Left forelimb (tissue), 1 donor: ENCODE measurements around the gene SNX12.
"Not testable (repeated sequence)": the region's sequence is repeated elsewhere in the genome, so short reads cannot be mapped to it uniquely, and the experiment has no call there.

Source experiments
- DNase-seq: peaks from one replicate; pipeline ENCODE4 v3.0.0-alpha.2; 2018; ENCODE audit warnings: low spot score

Gene SNX12

GRCh38 chrX:71091263-71091662 is 23.1 kb upstream of the SNX12 start:
- DNase-seq = no peak

DNA sequence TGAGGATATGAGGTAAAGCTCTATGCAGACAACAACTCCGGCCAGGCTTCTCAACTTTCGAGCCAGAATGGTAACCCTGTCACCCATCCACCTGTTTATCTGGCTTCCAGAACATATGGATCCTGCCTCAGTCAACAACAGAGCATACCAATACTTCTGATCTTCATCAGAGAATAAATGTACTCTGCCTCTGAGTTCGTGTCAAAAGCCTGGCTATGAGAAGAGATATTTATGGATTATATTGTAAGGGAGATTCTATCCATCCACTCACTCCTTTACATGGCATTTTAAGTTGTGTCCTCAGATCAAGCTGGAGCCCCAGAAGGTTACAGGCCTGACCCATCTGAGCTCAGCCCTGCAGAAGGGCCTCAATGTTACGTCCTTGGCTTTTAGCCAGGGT is 17.8 kb upstream of the SNX12 start:
- no peak for DNase-seq

DNA sequence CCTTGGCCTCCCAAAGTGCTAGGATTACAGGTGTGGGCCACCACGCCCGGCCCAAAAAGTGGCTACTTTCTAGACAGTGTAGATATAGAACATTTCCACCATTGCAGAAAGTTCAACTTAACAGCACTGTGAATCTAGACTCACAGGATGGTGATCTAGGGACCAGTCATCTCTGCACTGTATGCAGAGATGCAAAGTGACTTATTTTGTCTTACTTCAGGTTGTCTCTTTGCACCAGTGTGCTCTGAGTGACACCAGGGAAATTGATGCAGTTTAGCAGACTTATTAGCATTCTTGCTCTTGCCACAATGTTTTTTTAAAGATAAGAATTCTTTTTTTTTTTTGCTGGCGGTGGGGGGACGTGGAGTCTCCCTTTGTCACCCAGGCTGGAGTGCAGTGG is 14.7 kb upstream of the SNX12 start:
- no peak for DNase-seq

GRCh38 chrX:71082124-71082647 is 14.1 kb upstream of the SNX12 start:
- no peak for DNase-seq

GRCh38 chrX:71081330-71082123 is 13.4 kb upstream of the SNX12 start:
- no peak for DNase-seq

DNA sequence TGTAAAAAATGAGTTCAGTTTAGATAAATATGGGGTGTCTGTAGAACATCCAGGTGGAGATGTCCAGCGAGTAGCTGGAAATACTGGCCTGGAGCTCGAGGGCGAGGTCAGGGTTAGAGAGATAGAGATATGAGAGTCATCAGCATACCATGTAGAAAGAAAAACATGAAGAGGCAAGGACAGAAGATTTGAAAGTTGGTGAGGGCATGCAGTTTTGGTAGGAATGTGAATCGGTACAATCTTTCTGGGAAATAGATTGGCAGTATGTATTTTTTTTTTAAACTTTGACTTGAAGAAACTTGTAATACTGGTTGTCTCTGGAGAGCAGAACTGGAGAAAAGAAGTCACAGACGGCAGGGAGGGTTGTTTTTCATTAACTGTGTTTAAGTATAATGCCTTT is 2.4 kb upstream of the SNX12 start:
- no peak for DNase-seq

- DNase-seq = no peak
Observed at GRCh38 chrX:71067712-71068043, 456 bp downstream of the SNX12 start.

- DNase-seq = no peak
Observed at GRCh38 chrX:71067089-71067488, 1.0 kb downstream of the SNX12 start.

GRCh38 chrX:71060127-71060526 is 8.0 kb downstream of the SNX12 start:
- DNase-seq = no peak

DNA sequence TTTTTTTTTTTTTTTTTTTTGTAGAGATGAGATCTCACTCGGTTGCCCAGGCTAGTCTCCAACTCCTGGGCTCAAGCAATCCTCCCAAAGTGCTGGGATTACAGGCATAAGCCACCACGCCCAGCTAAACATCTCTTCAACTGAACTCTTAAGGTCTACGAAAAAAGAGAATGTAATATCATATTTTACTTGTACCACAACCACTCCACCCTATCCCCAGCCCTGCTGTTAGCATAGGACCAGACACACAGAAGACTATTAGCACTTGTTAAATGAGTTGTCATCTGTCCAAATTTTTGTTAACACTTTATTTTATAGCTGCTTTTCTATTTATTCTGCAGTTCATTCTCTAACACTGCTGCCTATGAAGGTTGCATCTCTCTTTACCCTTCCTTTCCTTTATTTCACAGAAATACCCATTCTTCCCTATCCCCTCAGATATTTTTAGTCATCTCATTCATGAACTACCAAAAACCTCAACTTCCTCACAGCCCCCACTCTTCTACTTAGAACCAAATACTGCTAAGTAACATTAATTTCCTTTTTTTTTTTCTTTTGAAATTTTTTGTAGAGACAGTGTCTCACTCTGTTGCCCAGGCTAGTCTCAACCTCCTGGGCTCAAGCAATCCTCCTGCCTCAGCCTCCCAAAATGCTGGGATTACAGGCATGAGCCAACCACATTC is 10.1 kb downstream of the SNX12 start:
- DNase-seq = no peak

- DNase-seq = no peak
Observed at GRCh38 chrX:71056867-71057266, 11.3 kb downstream of the SNX12 start.

- no peak for DNase-seq
Observed at GRCh38 chrX:71053217-71053621, 14.9 kb downstream of the SNX12 start.

DNA sequence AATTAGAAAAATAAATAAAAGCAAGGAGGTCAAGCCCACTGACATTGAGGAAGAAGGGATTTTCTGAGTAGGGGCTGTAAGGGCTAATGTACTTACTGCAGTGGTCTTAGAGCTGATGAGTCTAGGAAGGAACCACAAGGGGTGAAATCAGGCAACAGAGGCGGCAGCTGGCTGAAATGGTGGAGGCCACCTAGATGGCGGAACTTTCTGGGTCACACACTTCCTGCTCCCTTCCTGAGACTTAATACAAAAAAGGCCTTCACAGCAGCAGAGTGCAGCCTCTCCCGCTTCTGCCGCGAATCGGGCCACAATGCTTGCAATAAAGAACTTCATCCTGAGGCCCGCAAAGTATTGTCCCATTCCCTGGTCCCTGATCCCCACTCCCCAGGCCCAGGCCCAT is 15.4 kb downstream of the SNX12 start:
- no peak for DNase-seq

DNA sequence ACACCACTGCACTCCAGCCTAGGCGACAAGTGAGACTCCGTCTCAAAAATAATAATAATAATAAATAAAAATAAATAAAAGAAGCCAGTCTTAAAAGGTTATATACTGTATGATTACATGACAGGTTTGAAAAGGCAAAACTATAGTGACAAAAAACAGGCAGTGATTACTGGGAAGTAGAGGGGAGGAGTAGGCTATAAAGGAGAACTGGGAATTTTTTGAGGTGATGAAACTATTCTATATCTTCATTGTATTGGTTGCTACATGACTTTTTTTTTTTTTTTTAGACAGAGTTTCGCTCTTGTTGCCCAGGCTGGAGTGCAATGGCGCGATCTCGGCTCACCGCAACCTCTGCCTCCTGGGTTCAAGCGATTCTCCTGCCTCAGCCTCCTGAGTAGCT is 20.2 kb downstream of the SNX12 start:
- DNase-seq = not testable (repeated sequence)

DNA sequence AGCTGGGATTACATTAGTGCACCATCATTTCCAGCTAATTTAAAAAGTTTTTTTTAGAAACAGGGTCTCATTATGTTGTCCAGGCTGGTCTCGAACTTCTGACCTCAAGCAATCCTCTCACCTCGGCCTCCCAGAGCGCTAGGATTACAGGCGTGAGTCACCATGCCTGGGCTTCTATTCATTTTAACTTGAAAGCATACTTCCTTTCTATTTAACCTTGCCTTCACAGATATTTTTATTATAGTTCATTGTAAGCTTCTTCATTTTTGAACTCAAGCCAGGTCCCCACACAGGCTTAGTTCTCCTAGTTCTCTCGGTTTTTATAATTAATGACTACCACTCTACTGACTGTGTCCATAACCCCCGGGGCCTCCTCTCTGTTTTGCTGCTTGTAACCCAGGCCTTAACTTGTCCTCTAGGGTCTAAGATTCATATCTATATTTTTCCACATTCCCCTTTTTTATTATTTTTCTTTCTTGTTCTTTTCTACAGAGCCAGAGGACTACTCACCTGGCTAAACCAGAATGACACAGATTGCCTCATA is 50.7 kb downstream of the SNX12 start:
- no peak for DNase-seq
